Inflammatory macrophage treated with lipopolysaccharide for 1 hour (primary cell): ENCODE data around the gene CBFA2T3.

ENCODE experiments used
- DNase-seq, 2 donors: peaks; one replicate each; pipeline ENCODE4 v3.0.0-alpha.2; 2020 to 2022

Gene CBFA2T3

DNA sequence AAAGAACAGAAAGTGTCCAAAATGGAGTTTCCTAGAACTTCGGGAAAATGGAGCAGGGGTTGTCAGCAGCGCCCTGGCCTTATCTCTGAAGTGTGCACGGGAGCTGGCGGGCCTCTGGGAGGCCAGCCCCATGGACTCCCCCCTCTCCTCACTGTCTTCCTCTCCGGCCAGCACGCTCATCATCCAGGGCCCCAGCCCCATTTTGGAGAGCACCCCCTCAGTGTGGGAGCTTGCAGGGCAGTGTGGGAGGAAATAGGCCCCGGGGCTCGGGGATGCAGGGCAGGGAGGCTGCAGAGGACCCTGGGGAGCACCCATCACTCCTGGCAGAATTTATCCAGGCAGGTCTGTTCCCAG is 105.7 kb downstream of the CBFA2T3 start:
- no peak for DNase-seq

DNA sequence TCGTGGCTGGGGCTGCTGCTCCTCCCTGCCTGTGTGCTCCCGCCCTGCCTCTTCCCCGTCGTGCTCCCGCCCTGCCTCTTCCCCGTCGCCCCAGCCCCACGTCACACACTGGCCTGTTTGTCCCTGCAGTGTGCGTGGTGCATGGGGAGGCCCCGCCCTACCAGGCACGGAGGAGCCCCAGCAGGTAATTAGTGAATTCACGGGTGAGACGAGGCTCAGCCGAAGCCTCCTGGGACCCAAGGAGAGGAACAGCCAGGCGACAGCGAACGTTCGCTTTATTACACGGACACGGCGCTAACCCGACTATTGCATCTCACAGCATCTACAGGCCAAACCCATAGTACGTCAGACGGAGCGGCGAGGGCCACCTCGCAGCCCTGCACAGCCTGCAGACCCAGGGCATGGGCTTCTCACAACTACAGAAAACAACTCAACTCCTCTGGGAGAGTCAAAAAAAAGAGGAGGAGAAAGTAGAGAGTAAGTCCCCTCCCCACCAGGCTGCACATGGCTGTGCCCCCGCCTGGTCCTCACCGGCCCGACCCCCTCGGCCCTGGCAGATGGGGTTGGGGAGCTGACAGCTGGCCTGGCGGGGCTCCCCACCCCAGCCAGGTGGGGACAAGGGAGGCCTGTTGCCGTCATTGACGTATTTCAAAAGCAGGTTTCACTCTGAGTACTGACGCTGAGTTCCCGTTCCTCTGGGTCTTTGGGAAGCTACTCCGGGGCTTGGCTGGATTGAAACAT is 106.2 kb downstream of the CBFA2T3 start:
- peak; percentile 6 to 22 for DNase-seq

DNA sequence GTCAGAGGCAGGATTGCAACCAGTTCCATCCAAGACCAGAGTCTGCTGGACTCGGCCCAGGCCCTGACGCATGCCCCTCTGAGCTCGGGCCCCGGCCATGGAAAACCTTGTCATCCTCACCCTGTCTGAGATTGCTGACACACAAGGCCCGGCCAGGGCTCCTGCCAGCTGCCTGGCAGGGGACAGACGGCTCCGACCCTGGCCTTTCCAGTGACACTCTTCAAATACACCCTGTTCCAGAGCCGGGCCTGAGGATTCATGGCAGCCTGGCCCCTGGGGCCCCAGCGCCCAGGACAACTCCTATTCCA is 107.4 kb downstream of the CBFA2T3 start:
- DNase-seq: no peak

DNA sequence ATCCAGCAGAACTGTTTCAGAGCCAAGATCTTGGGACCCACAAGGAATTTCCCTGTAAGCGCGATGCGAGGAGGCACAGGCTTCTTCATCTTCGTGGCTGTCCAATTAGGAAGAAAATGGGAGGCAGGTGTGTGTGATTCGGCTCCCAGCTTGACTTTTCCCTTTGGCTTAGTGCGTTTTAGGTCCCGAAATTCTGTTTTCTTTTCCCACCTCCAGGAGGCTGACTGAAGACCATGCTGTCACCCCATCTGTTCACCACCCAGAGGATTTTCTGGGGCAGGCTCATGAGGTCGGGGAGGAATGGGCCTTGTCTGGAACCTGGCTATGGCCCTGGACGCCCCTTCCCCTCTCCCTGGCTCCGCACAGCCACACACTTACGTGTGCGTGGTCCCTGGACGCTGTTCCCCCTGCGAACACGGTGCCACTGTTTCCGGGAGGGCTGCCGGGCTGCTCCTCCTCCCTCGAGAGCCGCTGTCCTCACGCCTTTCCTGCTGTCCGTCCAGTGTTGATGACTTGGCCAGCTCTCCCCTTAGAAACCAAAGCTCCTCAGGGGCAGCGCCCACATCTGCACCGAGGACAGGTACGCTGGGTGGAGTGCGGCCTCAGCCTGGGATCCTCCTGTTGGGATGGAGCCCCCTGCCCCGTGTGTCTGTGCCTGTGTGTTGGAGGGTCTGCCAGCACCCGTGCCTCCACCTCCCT is 107.9 kb downstream of the CBFA2T3 start:
- no peak for DNase-seq

DNA sequence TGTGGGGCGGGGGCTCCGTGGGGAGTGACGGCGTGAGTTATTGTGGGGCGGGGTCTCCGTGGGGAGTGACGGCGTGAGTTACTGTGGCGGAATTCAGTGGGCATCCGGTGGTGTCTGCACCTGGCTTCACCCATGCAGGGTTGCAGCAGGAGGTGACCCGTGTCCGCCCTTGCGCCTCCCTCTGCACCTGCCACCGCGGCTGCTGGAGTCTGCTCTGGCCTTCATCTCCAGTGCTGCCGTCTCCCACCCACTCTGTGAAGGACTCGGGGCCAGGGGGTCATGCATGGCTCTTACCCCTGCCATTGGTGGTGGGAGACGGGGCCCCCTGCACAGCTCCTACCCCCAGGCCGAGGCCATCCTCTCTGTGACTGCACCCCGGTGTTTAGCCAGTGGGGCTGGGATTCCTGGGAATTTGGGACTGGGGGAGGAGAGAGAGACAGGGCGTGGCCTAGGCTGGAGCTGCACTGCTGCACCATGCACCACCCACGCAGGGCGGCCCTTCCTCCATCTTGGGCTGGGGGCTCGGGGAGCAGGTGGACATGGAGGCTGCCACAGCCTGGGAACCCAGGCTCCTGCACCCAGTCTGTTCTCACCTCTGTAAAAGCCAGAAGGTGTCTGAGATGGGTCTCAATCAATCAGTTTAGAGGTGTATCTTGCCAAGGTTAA is 109.3 kb downstream of the CBFA2T3 start:
- DNase-seq: no peak

DNA sequence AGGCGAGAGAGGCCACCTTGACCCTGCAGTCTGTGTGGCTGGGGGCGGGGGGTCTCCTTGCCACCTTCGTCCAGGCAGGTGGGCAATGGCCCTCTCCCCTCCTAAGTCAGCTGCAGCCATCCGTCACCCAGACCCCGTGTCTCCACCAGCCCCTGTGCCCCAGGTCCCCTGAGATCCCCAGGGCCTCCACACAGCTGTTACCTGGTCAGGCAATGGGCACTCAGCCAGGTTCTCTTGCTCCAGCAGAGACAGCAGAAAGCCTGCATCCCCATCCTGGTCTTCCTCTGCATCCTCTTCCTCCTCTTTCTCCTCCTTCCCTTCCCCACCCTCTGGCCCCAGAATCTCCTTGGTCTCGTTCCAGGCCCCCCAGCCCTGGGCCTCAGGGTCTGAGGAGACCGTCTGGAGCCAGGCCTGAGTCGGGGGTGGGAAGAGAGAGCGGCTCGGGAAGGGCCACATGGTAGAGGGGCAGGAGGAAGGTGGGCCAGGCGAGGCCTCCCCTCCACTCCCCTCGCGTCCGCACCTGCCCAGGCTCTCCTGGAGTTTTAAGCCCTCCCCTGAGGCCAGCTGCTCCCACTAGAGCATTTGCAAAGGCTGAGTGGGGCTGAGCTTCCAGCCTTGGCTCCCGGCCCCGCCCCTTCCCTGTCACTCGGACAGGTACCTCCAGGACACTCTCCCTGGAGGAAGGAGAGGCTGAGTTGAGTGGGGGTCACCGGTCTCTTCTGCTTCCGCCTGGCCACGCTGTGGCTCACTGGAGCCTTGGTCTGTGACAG is 110.7 kb downstream of the CBFA2T3 start, which contains the start of gene PABPN1L:
PABPN1L (minus strand) TSS at position 510 of the 770 bp plus-strand sequence; CDS start at position 456, 54 bp downstream.
- no peak for DNase-seq

DNA sequence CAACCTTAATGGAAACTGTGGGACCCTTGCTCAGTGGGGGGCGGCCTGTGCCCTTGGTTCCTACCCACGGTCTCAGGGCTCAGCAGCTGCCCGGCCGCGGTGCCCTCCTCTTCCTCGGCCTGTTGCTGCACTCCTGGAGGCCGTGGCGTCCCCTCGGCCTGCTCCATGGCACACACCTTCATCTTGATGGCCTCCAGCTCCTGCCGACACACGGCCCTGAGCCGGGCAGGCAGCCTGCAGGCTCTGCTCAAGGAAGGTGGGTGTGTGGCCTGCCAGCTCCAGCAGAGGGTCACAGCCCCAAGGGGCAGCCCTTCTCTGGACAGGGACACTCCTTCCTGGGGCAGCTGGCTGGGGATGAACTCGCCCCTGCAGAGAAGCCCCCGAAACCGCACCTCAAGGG is 111.3 kb downstream of the CBFA2T3 start:
- DNase-seq: no peak

DNA sequence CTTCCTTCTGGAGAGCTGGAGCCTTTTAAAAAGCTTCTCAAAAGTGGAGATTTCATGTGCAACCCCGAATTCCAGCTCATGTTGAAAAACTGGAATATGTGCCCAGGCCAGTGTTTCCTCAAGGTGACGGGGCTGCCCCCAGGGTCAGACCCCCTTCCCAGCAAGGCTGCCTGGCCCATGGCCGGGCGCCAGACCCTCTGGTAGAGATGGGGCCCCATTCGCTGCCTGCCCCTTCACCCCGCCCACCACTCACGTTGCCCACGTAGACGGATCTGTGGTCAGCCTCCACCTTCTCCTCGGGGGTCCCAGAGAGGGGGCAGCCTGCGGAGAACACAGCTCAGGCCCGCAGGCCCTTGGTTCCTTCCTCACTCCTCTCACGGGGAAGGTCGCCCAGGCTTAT is 111.7 kb downstream of the CBFA2T3 start:
- DNase-seq: no peak

DNA sequence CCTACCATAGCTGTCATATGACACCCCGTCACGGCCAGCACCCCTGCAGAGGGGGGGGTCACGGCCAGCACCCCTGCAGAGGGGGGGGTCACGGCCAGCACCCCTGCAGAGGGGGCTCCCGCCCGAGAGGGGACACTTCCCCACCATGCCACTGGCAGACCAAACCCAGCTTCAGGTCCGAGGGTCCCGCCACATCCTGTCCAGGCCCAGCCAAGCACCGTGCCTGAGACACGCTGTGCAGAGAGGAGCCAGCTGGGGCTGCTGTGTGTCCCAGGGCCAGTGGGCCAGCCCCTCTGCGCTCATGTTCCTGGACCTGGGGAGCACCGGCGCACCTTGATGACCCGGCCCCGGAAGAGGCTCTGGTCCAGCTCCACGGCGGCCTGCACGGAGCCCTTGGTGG is 112.5 kb downstream of the CBFA2T3 start:
- DNase-seq: no peak

DNA sequence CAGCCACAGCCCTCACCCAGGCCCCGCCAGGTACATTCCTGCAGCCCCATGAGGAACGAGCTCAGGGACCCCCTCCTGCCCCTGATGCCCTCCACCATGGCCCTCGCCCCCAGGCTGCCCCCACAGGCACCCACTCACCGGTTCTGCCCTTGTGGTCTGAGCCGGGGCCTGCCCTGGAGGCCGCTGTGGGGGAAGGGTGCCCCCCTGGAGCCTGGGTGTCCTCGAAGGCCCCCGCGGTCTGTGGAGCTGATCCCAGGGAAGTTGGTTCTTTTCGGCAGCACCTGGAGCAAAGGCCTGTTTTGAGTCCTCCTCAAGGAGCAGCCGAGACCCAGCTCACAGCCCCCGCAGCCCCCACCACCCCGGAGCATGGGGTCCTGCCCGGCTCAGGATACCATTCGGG is 112.9 kb downstream of the CBFA2T3 start:
- DNase-seq: no peak

DNA sequence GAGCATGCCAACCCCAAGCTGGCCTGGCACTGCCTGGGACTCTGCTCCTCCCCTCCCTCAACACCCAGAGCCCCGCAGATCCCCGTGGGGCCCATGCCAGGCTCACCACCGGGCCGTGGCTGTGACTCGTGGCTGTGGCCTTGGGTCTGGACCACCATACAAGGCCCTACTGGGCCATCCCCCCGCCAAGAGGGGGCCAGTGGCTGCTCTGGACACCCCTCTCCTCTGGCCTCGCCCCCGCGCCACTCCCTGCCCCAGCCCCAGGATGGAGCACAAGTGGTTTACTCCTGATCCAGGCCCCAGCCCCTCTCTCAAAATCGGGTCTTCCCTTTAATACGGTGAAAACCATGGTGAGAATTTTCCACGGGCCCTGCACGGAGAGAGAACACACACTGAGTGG is 113.6 kb downstream of the CBFA2T3 start:
- DNase-seq: no peak

DNA sequence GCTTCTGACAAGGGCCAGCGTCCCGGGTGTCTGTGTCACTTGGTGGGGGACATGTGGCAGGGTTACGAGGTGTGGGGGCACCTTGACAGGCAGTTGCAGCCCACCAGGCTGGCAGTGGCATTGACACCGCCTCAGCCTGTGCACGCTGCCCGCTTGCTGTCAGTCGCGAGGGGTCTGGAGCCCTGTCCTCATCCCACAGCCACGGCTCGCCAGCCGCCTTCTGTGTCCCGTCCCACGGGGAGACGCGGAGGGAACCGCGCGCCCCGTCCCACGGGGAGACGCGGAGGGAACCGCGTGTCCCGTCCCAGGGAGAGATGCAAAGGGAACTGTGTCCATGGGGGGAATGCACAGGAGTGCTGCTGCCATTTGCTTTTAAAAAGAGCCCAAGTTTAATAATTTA is 114.0 kb downstream of the CBFA2T3 start:
- no peak for DNase-seq

DNA sequence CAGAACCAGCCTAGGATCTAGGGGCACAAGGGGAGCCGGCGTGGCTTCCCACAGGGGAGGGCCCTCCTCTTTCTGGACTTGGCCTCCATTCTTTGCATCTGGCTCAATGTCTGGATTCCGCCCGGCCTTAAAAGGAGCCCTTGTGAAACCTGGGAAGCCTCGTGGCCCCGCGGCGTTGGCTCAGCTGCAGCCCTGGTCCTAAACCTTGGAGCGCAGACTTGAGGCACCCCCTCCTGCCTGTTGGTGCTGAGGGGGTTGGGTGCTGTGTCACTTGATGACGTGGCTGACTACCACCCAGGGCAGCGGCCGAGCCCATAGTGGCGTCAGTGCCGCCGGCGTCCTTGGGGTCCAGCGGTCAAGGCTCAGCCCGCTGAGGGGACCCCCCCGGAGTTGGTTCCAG is 115.6 kb downstream of the CBFA2T3 start:
- DNase-seq: no peak

DNA sequence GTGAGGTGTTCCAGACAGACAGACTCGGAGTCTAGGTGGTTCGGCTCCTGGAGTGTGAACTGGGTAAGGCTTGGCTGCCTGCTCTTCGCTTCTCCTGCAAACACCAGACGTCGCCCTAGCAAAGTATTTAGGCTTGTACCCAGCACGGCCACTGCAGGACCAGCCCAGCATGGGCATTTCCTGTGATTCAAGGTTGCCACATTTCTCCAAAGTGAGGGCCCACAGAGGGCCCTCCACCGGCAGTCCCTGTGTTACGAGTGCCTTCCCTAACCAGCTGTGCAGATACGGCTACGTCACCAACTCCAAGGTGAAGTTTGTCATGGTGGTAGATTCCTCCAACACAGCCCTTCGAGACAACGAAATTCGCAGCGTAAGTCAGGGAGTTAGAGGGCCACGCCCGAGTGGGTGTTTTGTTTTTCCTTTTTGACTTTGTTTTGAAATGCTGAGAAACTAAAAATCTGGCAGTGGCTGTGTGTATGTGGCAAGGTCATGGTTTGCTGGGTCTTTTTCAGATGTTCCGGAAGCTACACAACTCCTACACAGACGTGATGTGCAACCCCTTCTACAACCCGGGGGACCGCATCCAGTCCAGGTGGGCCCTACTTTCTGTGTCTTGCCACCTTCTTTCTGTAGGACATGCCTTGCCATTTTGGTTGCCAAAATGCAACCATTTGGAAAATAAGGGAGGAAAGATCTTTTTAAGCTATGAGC is 117.5 kb downstream of the CBFA2T3 start:
- peak in 1 of 2 donors; percentile 29 for DNase-seq

DNA sequence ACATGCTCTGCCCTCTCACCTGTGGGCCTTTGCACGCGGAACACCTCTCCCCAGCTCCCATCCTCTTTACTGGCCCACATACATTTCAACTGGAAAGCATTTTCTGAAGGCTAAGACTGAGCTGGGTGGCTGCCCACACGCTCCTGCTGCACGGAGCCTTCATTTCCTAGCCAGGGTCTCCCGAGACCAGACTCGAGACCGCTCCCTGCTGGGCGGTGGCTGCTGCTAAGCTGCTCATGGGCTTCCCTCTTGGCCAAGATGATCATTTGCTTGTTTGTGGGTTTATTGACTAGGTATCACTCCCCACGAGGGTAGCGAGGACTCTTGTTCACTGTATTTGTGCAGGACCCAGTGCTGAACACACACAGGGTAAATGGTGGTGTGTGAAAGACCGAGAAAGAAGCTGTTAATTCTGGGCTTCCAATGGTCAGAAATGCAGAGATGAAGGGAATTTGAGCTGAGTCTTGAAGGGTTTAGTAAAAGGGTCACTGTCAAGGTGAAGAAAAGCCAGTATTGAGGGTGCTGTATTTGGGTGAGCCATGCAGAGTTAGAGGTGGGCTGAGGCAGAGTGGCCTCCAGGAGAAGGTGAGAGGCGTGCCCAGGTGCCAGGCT is 119.2 kb downstream of the CBFA2T3 start:
- DNase-seq: peak; percentile 74 to 86

DNA sequence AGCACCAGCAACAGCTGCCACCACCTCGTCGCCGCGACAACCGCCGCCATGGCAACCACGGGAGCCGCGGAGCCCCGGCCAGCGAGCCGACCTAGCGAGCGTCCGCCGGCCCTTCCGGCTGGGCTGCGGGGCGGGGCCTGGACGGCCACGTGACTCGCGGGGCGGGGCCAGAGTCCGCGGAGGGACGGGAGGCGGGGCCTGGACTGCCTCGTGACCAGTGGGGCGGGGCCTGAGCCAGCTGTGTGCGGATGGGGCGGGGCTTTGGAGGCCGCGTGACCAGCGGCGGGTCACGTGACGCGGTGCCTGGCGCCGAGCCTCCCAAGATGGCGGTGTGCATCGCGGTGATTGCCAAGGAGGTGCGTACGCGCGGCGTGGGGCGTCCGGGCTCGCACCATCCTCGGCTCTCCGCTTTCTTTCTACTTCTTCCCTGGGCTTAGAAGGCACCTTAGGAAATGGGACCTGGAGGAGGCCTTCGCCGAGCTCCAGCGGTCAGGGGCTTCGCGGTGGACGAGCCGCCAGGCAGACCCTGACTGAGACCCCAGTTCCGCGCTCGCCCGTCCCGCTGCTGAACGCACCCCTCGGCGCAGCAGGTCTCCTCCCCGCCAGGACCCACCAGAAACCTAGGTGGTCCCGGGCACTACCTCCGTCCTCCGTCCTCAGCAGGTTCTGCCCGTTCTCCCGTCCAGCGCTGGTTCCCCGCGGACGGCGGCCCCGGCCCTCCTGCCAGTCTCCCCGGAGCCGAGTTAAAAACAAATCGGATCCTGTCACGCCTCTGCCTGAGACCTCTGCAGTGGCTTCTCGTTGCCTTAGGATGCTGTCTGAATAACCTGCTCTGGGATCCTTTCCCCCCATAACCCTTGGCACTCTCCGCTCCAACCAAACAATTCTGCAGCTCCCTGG is 119.9 kb downstream of the CBFA2T3 start, which contains the start of the genes GALNS and TRAPPC2L:
GALNS (minus strand) TSS at position 120 of the 900 bp plus-strand sequence; CDS start at position 50, 70 bp downstream.
TRAPPC2L (plus strand) TSS at position 300 of the 900 bp plus-strand sequence; CDS start at position 324, 24 bp downstream.
- peak; percentile 93 to 99 for DNase-seq

DNA sequence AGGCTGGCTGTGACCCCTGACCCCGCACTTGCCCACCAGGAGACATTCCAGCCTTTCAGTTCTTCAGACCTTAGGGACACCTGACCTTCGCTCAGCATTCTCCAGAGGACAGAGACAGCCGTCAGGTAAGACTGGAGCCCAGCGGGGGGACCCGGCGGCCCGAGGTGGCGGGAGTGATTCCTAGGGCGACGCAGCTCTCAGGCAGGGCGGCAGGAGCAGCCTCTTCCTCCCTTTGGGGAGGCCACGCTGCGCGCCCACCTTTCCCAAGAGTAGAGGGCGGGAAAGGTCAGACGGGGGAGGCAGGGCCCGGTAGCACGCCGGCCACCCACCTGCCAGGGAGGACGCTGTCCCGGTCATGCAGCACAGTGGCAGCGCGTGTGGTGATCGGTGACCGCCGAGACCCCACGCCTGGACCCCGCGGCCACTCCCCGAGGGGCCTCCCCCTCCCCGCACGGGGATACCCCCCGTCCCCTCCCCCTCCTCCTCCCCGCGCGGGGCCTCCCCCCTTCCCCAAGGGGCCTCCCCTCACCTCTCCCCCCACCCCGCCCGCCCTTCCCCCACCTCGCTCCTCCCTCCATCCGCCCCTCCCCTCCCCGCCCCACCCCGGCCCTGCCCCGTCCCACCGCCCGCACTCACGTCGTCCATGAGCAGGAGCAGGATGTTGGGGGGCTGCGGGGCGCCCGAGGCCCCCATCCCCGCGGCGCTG is 120.7 kb downstream of the CBFA2T3 start:
- no peak for DNase-seq

DNA sequence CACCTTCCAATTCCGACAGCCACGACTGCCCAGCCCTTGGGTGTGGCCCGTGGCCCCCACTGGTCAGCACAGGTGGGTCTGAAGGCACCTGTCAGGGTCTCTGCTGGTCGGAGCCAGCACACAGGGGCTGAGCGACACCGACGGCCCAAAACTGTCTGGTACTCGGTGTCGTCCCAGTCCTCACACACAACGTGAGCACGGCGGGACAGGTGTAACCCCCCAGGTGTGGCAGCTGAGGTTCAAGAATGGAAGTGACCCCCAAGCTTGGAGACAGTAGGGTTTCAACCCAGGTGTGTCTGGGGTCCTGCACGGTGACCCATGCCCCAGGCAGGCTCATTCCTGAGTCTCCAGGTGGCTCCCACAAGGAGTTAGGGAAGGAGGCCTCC is 121.3 kb downstream of the CBFA2T3 start:
- DNase-seq: no peak

DNA sequence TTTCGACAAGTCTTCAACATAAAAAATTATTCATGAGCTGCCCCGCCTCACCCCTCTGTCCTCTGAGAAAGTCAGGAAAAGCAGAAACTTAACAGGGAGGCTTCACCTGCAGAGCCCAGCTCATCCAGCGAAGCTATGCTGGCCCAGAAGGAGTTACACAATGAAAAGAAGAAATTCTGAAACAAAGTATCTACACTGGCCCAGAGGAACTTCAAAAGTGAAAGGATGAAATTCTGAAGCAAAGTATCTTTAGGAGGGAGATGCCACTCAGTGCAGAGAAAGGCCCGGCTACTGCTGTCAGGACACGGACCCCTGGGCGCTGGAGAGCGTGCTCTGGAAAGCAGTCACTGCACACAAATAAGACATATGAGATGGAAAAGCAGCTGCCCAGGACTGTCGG is 121.8 kb downstream of the CBFA2T3 start:
- peak; percentile 41 to 44 for DNase-seq
